ENCODE data around the gene FAM240B. TPM values are rescaled to one million over a fixed set of nuclear protein-coding genes. Genes with fewer than 3 reads are reported as not detected.

FAM240B gene
- total and polyA plus RNA-seq, 10 of the 15 experiments (the other 5 are each of a cell fraction or from before 2014, with no cell fraction given): not detected

- Histone ChIP-seq H3K36me3 (ENCODE audit: control insufficient read depth in 2 of 2, insufficient read depth in 2 of 2, low read length in 1 of 2) (no peaks in the 10 kb centered on the region), H3K27ac (ENCODE audit: control insufficient read depth, insufficient read depth) (no peak overlapping the region), H3K9ac (ENCODE audit: control insufficient read depth, insufficient read depth, low read length) (no peak overlapping the region), H3K4me2 (ENCODE audit: control insufficient read depth, insufficient read depth) (no peak overlapping the region), H3K9me3 (replicated peaks; ENCODE audit: control insufficient read depth, insufficient read depth, low read length) (no peaks in the 10 kb centered on the region), H3K4me1 (ENCODE audit: control insufficient read depth, insufficient read depth, low read length) (no peaks in the 10 kb centered on the region), H3K27me3 (replicated peaks in 1 of 2; ENCODE audit: control insufficient read depth in 2 of 2, insufficient read depth in 2 of 2, low read length in 1 of 2) (no peaks in the 10 kb centered on the region), H2AFZ (ENCODE audit: control insufficient read depth, low read depth, low read length) (no peak overlapping the region), H3K79me2 (ENCODE audit: control insufficient read depth, insufficient read depth, low read length) (no peaks in the 10 kb centered on the region), H3K4me3 (no peak overlapping the region), H4K20me1 (ENCODE audit: control insufficient read depth, insufficient read depth) (no peaks in the 10 kb centered on the region)
- no TSS peak for BruUV-seq (replicated peaks)
- ATAC-seq (no peak), FAIRE-seq (no peak), DNase-seq (ENCODE audit: low read depth, low spot score) (no peak)
- ChIA-PET POLR2A (no interaction called here), CTCF (interaction anchor here (0.9 to 6.5 kb wide), 7 partner anchors 12 to 63 kb away, joined by 3 to 77 read pairs (median 3); no protein-coding TSS in a partner anchor), SMC1A (ENCODE audit: uncharacterized antibody, unreplicated experiment) (interaction anchor here (1.0 to 4.9 kb wide), 8 partner anchors 9 to 63 kb away, joined by 3 to 27 read pairs (median 6); no protein-coding TSS in a partner anchor), RAD21 (ENCODE audit: unreplicated experiment) (interaction anchor here (1.0 to 2.7 kb wide), 4 partner anchors 9 to 62 kb away, joined by 5 to 14 read pairs (median 10); no protein-coding TSS in a partner anchor)
- intact Hi-C loops (cut with micrococcal nuclease; ENCODE audit: unreplicated experiment) (loop anchor here (5.0 kb wide), 1 partner anchor 64 kb away; no protein-coding TSS in a partner anchor), in situ Hi-C loops (cut with MboI) (loop anchor here (10.0 kb wide), 2 partner anchors 62 to 332 kb away; no protein-coding TSS in a partner anchor)
- 30% methylated on average over 7 of the region's 7 CpGs for WGBS (ENCODE audit: insufficient coverage, insufficient replicate concordance, low lambda C conversion rate, missing lambda C conversion rate)
- no peak for TF ChIP-seq PAX5 (IDR thresholded peaks at IDR 0.05; ENCODE audit: borderline replicate concordance, low read depth, low read length)
- TF ChIP-seq RELB (IDR thresholded peaks at IDR 0.05; ENCODE audit: low read depth): no peak
- TF ChIP-seq CHD4 (IDR thresholded peaks at IDR 0.05): no peak
- TF ChIP-seq FOXK2 (IDR thresholded peaks at IDR 0.05): no peak
- TF ChIP-seq KAT2A (conservative IDR thresholded peaks at IDR 0.05; ENCODE audit: control insufficient read depth, low read depth, low read length): no peak
- TF ChIP-seq CEBPZ (IDR thresholded peaks at IDR 0.05; ENCODE audit: low read depth, low read length): no peak
- TF ChIP-seq ZNF687 (IDR thresholded peaks at IDR 0.05): no peak
- no peak for TF ChIP-seq SRF (IDR thresholded peaks at IDR 0.05; ENCODE audit: low read depth in 2 of 2, low read length in 2 of 2)
- no peak for TF ChIP-seq SMC3 (IDR thresholded peaks at IDR 0.05; ENCODE audit: borderline replicate concordance, low read length)
- no peak for TF ChIP-seq MAX (IDR thresholded peaks at IDR 0.05; ENCODE audit: low read depth, low read length)
- TF ChIP-seq BCLAF1 (IDR thresholded peaks at IDR 0.05): no peak
- no peak for TF ChIP-seq YBX1 (IDR thresholded peaks at IDR 0.05)
Measured at GRCh38 chr9:38706493-38706892, 13.4 kb downstream of the FAM240B start.
